ENCODE measurements around the gene CTSW. TPM values are rescaled to one million over a fixed set of nuclear protein-coding genes. Genes with fewer than 3 reads are reported as not detected.
A peak's percentile ranks its signal among the peaks of the same experiment; 100 is the strongest.

The CTSW gene
- total and polyA plus RNA-seq, 2 donors (not counting 1 experiment from before 2014, with no cell fraction given) = 0.84 to 4.6 TPM

GRCh38 chr11:65927904-65928397 lies 48.3 kb downstream of the CTSW start:
- Mint-ChIP-seq H3K27me3 (no peaks in the 10 kb centered on the region), H3K4me1 (peaks cover 18% of the 10 kb centered on the region), H3K9me3 (ENCODE audit: insufficient read depth) (no peaks in the 10 kb centered on the region), H3K4me3 (peak overlapping the region; percentile 74), H3K27ac (peak overlapping the region; percentile 98)
- TF ChIP-seq EZH2 (IDR thresholded peaks at IDR 0.05; ENCODE audit: borderline replicate concordance, insufficient read depth, low read depth, low read length, poor library complexity, severe bottlenecking) (no peak), CTCF (IDR thresholded peaks at IDR 0.05) (no peak)
- Histone ChIP-seq H3K4me3 (ENCODE audit: control extremely low read depth in 1 of 5, extremely low read depth in 1 of 5, insufficient read depth in 1 of 5, low read depth in 2 of 5, low read length in 4 of 5) (peak overlapping the region in 4 of 5 experiments; percentile 27 to 67 (median 38)), H3K27ac (ENCODE audit: low read length in 2 of 2) (peak overlapping the region; percentile 70 to 79), H3K9ac (ENCODE audit: low read length) (peak overlapping the region; percentile 46), H3K79me2 (ENCODE audit: control insufficient read depth, insufficient read depth, low read length) (no peaks in the 10 kb centered on the region), H4K20me1 (ENCODE audit: control insufficient read depth, insufficient read depth, low read length, poor library complexity, severe bottlenecking) (no peaks in the 10 kb centered on the region), H3K4me2 (replicated peaks; ENCODE audit: low read depth, low read length, poor library complexity, severe bottlenecking) (peak overlapping the region; percentile 84), H3K9me3 (ENCODE audit: control extremely low read depth in 1 of 3, control insufficient read depth in 2 of 3, insufficient read depth in 1 of 3, low read length in 2 of 3) (no peaks in the 10 kb centered on the region), H3K27me3 (replicated peaks in 1 of 4; ENCODE audit: control extremely low read depth in 1 of 4, control insufficient read depth in 3 of 4, insufficient read depth in 4 of 4, low read length in 3 of 4) (no peaks in the 10 kb centered on the region), H3K4me1 (ENCODE audit: control insufficient read depth in 2 of 2, insufficient read depth in 2 of 2, low read length in 2 of 2) (peaks cover 20 to 22% of the 10 kb centered on the region in 2 donors), H3K36me3 (replicated peaks in 1 of 2; ENCODE audit: control extremely low read depth in 1 of 2, control insufficient read depth in 1 of 2, extremely low read depth in 1 of 2, insufficient read depth in 2 of 2, low read length in 1 of 2) (peaks cover 2 to 4% of the 10 kb centered on the region in 2 experiments), H2AFZ (ENCODE audit: insufficient read depth, low read depth, low read length, poor library complexity, severe bottlenecking) (peak overlapping the region; percentile 89)
- POLR2A ChIA-PET = interaction anchor here (1.1 to 1.8 kb wide), 6 partner anchors 10 to 216 kb away, joined by 3 to 9 read pairs (median 4); partner anchors contain the start of genes CCDC85B, FIBP, KAT5 and SART1
- CTCF ChIA-PET = interaction anchor here (0.8 to 3.1 kb wide), 7 partner anchors 32 to 383 kb away, joined by 3 to 18 read pairs (median 4); partner anchors contain the start of genes CCDC85B and FIBP
- intact Hi-C loops (cut with micrococcal nuclease) = loop anchor here (1.0 to 2.0 kb wide), 3 partner anchors 9 to 37 kb away; partner anchors contain the start of genes C11orf68, CCDC85B, DRAP1 and SART1
- WGBS (ENCODE audit: insufficient coverage) = 0% methylated on average over 8 of the region's 9 CpGs
- DNase-seq (peak; percentile 89), ATAC-seq (ENCODE audit: low read depth) (peak; percentile 94)

GRCh38 chr11:65928667-65929066 lies 49.0 kb downstream of the CTSW start:
- ATAC-seq (ENCODE audit: low read depth) (no peak), DNase-seq (no peak)
- H3K27me3 ChIP-seq (replicated peaks in 1 of 4; ENCODE audit: control extremely low read depth in 1 of 4, control insufficient read depth in 3 of 4, insufficient read depth in 4 of 4, low read length in 3 of 4) = no peaks in the 10 kb centered on the region
- peak overlapping the region; percentile 98 for H3K27ac Mint-ChIP-seq
- no peaks in the 10 kb centered on the region for H3K9me3 ChIP-seq (ENCODE audit: control extremely low read depth in 1 of 3, control insufficient read depth in 2 of 3, insufficient read depth in 1 of 3, low read length in 2 of 3)
- H2AFZ ChIP-seq (ENCODE audit: insufficient read depth, low read depth, low read length, poor library complexity, severe bottlenecking) = peak overlapping the region; percentile 89
- no peaks in the 10 kb centered on the region for H3K36me3 ChIP-seq (replicated peaks in 1 of 2; ENCODE audit: control extremely low read depth in 1 of 2, control insufficient read depth in 1 of 2, extremely low read depth in 1 of 2, insufficient read depth in 2 of 2, low read length in 1 of 2)
- H3K9me3 Mint-ChIP-seq (ENCODE audit: insufficient read depth) = no peaks in the 10 kb centered on the region
- H3K4me3 ChIP-seq (ENCODE audit: control extremely low read depth in 1 of 5, extremely low read depth in 1 of 5, insufficient read depth in 1 of 5, low read depth in 2 of 5, low read length in 4 of 5) = peak overlapping the region in 2 of 5 experiments; percentile 11 to 67
- intact Hi-C loops (cut with micrococcal nuclease) = loop anchor here (1.0 to 2.0 kb wide), 3 partner anchors 9 to 38 kb away; partner anchors contain the start of genes C11orf68, CCDC85B, DRAP1 and SART1
- ChIA-PET POLR2A (interaction anchor here (1.2 to 1.8 kb wide), 5 partner anchors 32 to 217 kb away, joined by 3 to 9 read pairs (median 5); partner anchors contain the start of genes CCDC85B, FIBP, KAT5 and SART1), CTCF (interaction anchor here (0.8 to 3.1 kb wide), 6 partner anchors 32 to 93 kb away, joined by 4 to 18 read pairs (median 4); partner anchors contain the start of genes CCDC85B and FIBP)
- peak overlapping the region; percentile 52 for H3K4me3 Mint-ChIP-seq
- H4K20me1 ChIP-seq (ENCODE audit: control insufficient read depth, insufficient read depth, low read length, poor library complexity, severe bottlenecking) = no peaks in the 10 kb centered on the region
- H3K27ac ChIP-seq (ENCODE audit: low read length in 2 of 2) = peak overlapping the region; percentile 40 to 79
- no peaks in the 10 kb centered on the region for H3K79me2 ChIP-seq (ENCODE audit: control insufficient read depth, insufficient read depth, low read length)
- TF ChIP-seq CTCF (IDR thresholded peaks at IDR 0.05) = no peak
- no peak for TF ChIP-seq EZH2 (IDR thresholded peaks at IDR 0.05; ENCODE audit: borderline replicate concordance, insufficient read depth, low read depth, low read length, poor library complexity, severe bottlenecking)
- 49% methylated on average over 4 of the region's 6 CpGs for WGBS (ENCODE audit: insufficient coverage)
- H3K4me2 ChIP-seq (replicated peaks; ENCODE audit: low read depth, low read length, poor library complexity, severe bottlenecking) = peak overlapping the region; percentile 84
- no peaks in the 10 kb centered on the region for H3K27me3 Mint-ChIP-seq
- H3K4me1 Mint-ChIP-seq = peaks cover 18% of the 10 kb centered on the region
- H3K4me1 ChIP-seq (ENCODE audit: control insufficient read depth in 2 of 2, insufficient read depth in 2 of 2, low read length in 2 of 2) = peaks cover 20 to 22% of the 10 kb centered on the region in 2 donors
- no peak overlapping the region for H3K9ac ChIP-seq (ENCODE audit: low read length)

Measured in B cell (primary cell).